Inflammatory macrophage (primary cell): ENCODE results near the gene COPZ1.
"Not testable (repeated sequence)": the region's sequence is repeated elsewhere in the genome, so short reads cannot be mapped to it uniquely, and the experiment has no call there.

Source experiments
- DNase-seq, 2 donors: peaks; one replicate each; pipeline ENCODE4 v3.0.0-alpha.2; 2020 to 2022
- total RNA-seq, 18 experiments: gene quantifications; one replicate each; lab custom pipeline; 2026; ENCODE audit warnings: mixed read lengths in 6 of 18, inconsistent platforms in 2 of 18; lab: John Stamatoyannopoulos, UW

The COPZ1 gene
- total RNA-seq: 55.5 to 158 (median 118) reads per million in 18 experiments

- peak; percentile 99 to 100 for DNase-seq
Measured at GRCh38 chr12:54324617-54325441, at the start of gene COPZ1. COPZ1 (plus strand) TSS chr12:54325131; CDS start chr12:54325164, 33 bp downstream.

GRCh38 chr12:54276368-54276767 lies 48.6 kb upstream of the COPZ1 start:
- no peak for DNase-seq

GRCh38 chr12:54277823-54278276 lies 47.1 kb upstream of the COPZ1 start:
- peak; percentile 55 to 66 for DNase-seq

GRCh38 chr12:54279227-54279631 lies 45.7 kb upstream of the COPZ1 start:
- DNase-seq: no peak

- peak; percentile 99 to 100 for DNase-seq
Measured at GRCh38 chr12:54279632-54280467, 45.1 kb upstream of the COPZ1 start, which contains the start of gene CBX5. CBX5 (minus strand) TSS chr12:54280122; CDS start chr12:54257650, 22,472 bp downstream.

GRCh38 chr12:54280468-54281260 lies 44.3 kb upstream of the COPZ1 start, which contains the start of gene HNRNPA1:
HNRNPA1 (plus strand) TSS chr12:54280726; CDS start chr12:54280808, 82 bp downstream.
- DNase-seq: peak; percentile 99 to 100

GRCh38 chr12:54281261-54281638 lies 43.7 kb upstream of the COPZ1 start:
- DNase-seq: not testable (repeated sequence)

- not testable (repeated sequence) for DNase-seq
Measured at GRCh38 chr12:54281694-54282093, 43.2 kb upstream of the COPZ1 start.

- no peak for DNase-seq
Measured at GRCh38 chr12:54282949-54283593, 41.9 kb upstream of the COPZ1 start.

GRCh38 chr12:54284070-54284780 lies 40.7 kb upstream of the COPZ1 start:
- not testable (repeated sequence) for DNase-seq

- no peak for DNase-seq
Measured at GRCh38 chr12:54285150-54286041, 39.5 kb upstream of the COPZ1 start.

- no peak for DNase-seq
Measured at GRCh38 chr12:54286042-54287030, 38.6 kb upstream of the COPZ1 start.

- DNase-seq: no peak
Measured at GRCh38 chr12:54287261-54288157, 37.4 kb upstream of the COPZ1 start.

- DNase-seq: no peak
Measured at GRCh38 chr12:54292083-54292930, 32.6 kb upstream of the COPZ1 start.

- DNase-seq: no peak
Measured at GRCh38 chr12:54292931-54293241, 32.0 kb upstream of the COPZ1 start.

GRCh38 chr12:54294152-54294952 lies 30.6 kb upstream of the COPZ1 start:
- DNase-seq: peak; percentile 67 to 71
